HG03520 (cell line): ENCODE results near the gene MVD.

Experiments used
- ATAC-seq: cut with Tn5 transposase; IDR thresholded peaks from one replicate; pipeline ENCODE4 v1.9.1; 2021; ENCODE audit warnings: mild to moderate bottlenecking, moderate library complexity; ENCODE audit not compliant: unreplicated experiment

Gene MVD, protein sequence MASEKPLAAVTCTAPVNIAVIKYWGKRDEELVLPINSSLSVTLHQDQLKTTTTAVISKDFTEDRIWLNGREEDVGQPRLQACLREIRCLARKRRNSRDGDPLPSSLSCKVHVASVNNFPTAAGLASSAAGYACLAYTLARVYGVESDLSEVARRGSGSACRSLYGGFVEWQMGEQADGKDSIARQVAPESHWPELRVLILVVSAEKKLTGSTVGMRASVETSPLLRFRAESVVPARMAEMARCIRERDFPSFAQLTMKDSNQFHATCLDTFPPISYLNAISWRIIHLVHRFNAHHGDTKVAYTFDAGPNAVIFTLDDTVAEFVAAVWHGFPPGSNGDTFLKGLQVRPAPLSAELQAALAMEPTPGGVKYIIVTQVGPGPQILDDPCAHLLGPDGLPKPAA

DNA sequence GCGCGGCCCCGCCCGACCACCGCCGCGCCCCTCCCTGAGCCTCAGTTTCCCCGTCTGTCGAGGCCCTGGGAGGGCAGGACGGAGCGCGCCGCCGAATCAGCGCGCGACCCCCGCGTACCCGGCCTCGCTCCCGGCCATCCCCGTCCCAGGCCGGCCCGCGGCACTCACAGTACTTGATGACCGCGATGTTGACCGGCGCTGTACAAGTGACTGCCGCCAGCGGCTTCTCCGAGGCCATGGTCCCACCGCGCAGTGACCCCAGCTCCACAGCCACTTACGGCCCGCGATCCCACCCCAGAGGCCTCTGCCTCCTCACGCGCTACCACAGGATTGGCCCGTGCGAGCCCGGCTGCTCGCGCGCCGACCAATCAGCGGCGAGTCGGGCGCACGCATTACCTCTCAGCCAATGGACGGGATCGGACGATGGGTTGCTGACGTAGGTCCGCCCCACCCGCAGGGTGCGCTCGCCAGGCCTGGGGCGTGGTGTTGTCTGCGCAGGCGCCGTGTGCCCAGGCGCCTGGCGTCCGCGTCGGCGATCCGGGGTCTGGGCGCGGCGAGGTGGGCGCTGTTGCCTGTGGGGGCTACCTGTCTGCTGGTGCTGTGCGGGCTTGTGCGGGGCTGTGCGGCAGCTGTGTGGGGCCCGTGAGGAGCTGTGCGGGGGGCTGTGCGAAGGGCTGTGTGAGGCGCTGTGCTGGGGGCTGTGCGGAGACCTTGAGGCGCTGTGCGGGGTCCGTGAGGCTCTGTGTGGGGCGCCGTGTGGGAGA lies at the start of gene MVD:
Gene MVD (minus strand): TSS at position 249 of the 764 bp plus-strand sequence. CDS start 11 bp downstream, at position 238.
- peak; percentile 92 for ATAC-seq

DNA sequence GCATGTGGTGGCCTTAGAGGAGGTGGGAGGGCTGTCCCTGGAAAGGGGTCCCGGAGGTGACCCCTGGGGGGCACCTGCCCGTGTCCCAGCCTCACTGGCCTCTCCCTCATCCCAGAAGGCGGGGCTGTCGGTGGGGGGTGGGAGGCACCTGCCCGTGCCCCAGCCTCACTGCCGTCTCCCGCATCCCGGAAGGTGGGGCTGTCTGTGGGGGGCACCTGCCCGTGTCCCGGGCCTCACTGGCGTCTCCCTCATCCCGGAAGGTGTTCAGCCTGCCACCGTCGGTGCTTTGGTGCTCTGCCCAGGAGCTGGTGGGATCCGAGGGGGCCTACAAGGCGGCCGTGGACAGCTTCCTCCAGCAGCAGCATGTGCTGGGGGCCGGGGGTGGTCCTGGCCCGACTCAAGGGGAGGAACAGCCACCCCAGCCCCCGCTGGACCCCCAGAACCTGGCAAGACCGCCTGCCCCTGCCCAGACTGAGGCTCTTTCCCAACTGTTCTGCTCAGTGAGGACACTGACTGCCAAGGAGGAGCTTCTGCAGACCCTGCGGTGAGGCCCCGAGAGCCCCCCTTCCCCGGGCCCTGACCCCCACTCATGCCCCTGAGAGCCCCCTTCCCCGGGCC lies 49.6 kb upstream of the MVD start:
- no peak for ATAC-seq

DNA sequence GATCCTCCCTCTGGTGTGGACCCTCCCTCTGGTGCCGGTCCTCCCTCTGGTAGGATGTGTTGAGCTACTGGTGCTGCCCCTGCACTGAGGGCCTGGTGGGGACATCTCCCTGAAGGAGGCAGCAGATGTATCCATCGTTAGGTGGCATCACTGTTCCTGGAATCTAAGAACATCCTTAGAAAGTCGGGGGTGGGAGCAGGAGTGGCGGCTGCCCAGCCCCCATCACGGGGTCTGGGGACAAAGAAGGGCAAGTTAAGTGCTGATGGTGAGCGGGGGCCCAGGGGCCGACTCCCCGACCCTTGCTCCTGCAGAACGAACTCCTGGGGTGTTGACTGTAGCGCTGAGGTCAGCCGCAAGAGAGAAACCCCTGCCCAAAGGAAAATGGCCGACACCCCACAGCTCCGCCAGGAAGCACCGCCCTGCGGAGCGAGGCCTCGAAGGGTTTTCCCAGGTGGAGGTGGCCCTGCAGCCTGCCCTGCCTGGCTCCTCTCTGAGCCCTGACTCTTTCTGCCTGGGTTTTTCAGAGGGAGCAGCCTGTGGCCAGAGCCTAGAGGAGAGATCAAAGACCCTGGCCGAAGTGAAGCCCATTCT lies 49.0 kb upstream of the MVD start:
- ATAC-seq, result no peak

DNA sequence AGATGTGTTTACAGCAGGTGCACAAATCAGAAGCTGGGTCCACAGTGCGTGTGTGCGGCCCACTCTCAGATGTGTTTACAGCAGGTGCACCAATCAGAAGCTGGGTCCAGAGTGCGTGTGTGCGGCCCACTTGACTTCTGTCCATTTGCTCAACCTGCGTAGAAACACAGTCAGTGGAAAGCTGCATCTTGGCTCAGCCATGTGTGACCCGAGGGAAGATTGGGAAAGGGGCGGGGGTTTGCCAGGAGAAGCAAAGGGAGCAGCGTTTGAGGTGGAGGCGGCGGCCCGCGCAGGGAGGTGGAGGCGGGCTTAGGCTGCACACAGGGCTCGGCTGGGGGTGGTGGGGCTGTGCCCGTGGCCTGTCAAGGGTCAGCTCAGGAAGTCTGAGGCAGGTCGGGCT lies 47.7 kb upstream of the MVD start:
- no peak for ATAC-seq

DNA sequence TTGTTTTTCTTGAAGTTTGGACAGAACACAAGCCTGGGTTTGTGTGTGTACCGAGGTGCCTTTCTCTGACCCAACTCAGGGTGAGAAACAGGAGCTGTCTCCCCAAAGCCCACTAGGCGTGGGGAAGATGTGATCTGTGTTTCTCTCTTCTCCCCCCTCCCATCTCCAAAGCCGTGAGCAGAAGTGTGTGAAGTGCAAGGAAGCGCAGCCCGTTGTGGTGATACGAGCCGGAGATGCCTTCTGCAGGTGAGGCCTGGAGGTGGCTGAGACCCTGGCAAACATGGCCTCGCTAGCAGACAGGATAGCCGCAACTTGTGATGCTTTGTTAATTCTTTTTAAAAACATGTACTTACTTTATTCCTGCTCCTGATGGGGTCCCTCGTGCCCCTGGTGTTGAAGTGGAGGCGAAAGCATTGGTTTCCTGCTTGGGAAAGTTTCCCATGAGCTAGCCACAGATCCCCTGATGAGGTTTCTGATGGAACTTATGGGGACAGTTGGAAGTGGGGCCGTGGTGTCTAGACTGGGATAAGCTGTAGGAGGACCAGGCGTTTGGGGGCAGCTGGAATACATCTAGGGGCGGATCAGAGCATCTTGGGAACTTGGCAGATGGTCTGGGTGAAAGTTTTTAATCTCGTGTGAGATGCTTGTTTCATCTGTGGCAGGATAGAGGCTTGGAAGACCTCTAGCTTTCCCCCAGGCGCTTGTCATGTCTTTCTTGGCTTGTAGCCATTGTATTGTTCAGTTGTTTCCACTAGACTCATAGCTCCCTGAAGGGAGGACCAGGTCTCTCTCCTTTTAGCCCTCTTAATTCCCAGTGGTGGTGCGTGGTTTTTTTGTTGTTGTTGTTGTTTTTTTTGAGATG lies 44.3 kb upstream of the MVD start:
- ATAC-seq, result no peak

DNA sequence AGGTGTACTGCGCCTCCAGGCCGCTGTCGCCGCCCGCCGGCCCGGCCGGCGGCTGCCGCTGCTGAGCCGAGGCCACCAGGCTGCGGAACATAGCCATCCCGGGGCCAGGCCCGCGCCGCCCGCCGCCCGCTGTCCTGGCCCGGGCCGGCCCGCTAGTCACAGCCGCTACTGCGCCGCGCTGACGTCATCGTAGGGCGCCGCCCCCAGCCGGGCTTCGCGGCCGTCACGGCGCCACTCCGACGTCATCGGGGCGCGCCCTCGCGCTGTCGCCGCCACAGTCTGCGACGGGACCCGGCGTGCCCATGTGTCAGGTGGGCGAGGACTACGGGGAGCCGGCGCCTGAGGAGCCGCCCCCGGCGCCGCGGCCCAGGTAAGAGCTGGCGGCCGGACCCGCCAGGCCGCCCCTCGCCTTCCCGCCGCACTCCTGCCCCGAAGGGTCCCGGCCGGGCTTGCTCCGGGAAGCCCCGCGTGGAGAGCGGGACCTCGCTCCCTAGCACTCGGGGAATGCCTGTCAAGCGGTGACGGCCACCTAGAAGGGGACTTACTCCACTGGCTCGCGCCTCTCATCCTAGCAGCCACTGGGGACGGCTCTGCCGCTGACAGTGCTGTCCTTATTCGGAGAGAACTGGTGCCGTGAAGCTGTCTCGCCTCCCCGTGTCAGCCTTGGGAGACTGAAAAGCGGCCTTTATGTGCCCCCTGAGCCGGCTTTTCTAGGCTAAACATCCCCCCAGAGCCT lies 43.5 kb upstream of the MVD start, which contains the start of the genes CTU2 and RNF166:
Gene CTU2 (plus strand): TSS at position 275 of the 736 bp plus-strand sequence. CDS start 28 bp downstream, at position 303.
Gene RNF166 (minus strand): TSS at position 180 of the 736 bp plus-strand sequence. CDS start 83 bp downstream, at position 97.
- peak; percentile 57 for ATAC-seq

DNA sequence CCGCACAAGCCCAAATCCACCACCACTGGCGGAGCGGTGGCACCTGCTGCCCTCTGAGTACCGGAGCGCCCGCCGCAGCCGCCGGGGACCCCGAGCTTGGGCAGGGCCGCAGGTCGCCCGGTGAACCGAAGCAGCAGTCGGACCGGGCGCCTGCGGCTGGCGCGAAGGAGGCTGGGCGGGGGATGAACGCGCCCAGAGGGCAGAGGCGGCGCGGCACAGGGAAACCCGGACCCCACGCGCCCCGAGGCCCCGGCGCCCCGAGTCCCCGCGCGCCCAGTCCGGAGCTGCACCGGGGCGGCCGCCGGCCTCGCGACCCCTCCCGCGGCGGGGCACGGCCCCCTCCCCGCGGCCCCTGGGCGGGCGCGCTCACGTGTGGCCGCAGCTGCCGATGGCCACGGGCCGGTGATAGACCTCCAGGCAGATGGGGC lies 42.9 kb upstream of the MVD start:
- ATAC-seq, result no peak

DNA sequence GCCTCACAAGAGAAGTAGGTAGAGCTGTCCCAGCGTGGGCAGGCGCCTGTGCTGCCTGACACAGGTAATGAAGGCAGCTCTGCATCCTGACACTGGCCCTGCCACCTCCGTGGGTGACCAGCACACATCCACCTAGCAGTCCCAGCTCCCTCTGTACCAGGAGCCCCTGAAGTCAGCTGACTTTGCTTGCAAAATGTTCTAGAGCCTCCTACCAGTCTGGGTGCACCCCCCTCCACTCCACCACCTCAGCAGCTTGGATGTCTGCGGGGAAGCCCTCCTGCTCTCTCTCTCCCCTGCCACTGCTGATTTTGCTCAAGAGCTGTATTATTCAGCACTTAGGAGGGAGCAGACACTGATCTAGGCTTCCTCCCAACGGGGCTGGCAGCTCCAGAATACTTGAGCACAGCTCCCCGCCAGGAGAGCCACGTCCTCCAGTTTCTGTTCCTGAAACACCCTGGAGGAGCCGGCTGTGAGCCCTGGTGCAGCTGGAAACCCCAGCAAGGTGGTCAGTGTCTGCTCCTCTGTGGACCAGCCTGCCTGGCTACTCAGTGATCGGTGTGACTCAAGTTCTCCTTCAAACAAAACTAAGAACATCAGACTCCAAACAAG lies 42.3 kb upstream of the MVD start:
- no peak for ATAC-seq

DNA sequence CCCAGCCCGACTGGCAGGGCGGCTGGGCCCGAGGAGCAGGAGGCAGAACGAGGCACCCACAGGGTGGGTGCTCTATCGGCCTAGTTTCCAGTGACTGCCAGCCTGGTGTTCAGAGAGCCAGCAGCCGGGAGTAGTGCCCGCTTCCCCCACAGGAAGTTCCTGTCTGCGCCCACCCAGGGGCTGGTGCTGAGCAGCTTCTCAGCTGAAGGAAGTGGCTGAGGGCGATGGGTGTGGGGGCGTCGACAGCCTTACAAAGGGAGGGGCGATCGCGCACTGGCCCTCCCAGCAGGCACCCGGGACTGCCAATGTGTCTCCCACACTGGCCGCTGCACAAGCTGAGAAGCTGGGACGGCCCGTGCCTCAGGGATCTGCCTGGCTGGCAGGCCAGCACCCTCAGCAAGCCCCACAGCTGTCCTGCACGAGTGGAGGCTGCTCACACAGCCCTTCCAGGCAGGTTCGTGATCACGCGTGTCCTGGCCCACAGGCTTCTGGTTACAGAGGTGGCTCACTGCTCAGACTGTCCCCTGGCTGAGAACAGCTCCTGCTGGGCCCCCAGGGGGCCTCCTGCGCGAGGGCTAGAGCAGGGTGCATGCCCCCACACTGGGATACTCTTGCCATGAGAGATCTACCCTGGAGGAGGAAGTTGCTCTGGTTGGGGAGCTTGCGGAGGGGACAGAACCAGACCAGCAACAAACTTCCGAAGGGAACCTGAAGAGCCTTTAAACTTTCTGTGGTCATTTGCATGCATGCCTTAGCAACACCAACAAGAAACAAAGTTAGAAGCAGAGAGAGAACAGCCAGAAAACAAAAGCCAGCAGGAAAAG lies 40.8 kb upstream of the MVD start:
- ATAC-seq, result no peak

DNA sequence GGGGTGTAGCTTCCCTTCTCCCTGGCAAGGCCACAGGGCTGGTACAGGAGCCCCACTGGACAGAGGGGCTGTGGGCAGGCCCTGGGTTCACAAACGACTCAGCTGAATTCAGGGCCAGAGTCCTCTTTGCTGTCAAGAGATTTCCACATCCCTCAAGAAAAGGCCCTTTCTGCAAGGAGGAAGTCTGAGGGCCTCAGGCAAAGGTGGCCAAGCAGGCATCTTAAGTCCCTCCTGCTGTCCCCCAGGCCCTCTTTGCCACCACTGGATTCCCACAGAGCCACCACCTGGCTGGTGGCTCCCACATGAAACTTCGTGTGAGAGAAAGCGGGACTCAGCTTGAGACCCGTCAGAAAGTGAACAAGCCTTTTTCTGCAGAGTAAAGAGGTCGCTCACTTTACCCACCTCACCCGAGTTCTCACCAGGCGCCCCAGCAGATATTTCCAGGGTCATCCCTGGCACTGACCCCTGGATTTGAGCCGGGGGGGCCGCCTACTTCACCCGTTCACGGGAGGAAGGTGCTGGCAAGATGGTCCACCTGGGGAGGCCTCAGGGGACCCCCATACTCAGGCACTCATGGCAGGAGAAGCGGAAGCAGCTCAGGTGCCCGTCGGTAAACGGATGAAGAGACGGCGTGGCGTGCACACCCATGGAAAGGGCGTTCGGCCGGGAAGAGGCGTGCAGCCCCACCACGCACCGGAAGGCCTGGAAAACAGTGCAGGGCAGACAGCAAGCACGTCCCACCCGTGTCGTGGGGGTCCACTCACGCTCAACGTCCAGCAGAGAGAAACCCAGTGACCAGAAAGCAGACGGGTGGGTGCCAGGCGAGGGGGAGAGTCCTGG lies 39.7 kb upstream of the MVD start:
- no peak for ATAC-seq

DNA sequence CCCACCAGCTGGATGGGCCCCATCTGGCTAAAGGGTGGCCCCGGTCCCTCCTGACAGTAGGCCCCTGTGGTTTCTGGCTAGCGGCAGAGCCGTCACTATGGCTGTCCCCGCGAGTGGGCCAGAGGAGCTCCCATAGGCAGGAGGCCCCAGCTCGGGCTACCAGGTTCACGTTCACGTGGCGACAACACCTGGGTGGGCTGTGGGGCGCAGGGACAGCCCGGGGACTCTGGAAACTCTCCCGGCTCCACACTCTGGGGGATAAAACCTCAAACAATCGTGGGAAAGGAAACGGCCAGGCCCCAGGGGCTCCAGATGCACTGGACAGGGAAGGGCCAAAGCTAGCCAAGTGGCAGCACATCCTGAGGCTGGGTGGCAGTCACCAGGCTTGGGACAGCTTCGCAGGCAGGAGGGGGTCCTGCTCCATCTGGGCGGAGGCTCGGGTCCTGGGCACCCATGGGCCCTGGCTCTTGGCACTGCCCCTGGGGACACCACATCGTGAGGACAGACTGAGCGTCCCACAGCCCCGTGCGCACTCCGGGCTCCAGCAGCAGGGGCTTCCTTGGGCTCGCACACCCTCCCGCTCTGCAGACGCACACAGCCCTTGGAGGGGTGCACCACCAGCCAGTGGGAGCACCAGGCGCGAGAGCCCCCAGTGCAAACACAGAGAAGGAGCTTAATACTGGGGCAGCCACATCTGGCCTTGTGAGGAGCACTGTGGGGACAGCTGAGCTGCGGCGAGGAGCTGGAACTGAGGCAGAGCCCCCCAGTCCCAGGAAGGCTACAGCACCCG lies 38.9 kb upstream of the MVD start:
- no peak for ATAC-seq

DNA sequence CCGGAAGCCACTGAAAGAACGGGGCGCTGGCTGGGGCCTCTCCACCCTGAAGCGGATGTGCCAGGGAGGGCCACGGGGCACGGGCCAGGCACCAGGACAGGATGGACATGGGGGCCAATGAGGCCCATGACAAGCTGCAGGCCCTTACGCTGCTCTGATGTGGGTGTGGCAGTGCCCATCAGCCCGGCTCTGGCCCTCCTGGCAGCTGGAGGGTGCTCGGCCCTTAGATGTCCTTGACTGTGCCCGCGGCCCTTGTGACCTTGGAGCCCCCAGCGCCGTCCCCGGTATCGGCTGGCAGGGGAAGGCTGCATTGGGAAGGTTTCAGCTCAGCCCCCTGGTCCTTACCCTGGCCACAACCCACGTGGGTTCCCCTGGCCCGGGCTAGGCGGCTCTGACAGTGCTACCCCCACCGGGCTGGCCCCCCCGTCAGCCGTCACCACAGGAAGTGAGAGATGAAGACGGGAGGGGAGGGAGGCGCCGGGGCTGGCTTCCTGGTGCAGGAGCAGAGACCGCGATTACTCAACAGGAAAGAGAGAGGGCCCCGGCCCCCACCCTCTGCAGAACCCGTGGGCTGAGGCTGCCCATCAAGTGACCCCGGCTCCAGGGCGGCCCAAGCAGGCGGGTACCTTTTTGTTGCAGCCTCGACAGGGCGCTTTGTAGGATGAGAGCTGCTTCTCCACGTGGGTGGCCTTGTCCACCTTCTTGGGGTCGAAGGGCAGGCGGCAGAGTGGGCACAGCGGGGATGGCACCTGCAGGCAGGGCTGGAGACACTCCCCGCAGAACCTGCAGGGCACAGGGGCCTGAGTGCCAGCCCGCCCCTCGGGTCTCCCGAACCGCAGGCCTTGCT lies 38.0 kb upstream of the MVD start:
- peak; percentile 57 for ATAC-seq

DNA sequence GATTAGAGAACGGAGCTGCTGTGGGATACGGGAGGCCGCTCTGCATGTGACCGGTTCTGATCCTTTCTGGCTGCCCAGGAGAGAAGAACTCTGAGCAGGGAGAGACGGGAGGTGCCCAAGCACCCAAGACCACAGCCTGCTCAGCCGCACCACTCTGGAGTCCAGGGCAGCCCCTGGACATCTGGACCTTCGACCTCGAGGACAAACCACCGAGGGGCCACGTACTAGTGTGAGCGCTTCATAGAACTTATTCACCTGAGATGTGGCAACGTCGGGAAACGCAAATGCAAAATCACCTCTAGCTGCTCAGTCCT lies 37.4 kb upstream of the MVD start:
- ATAC-seq, result no peak

DNA sequence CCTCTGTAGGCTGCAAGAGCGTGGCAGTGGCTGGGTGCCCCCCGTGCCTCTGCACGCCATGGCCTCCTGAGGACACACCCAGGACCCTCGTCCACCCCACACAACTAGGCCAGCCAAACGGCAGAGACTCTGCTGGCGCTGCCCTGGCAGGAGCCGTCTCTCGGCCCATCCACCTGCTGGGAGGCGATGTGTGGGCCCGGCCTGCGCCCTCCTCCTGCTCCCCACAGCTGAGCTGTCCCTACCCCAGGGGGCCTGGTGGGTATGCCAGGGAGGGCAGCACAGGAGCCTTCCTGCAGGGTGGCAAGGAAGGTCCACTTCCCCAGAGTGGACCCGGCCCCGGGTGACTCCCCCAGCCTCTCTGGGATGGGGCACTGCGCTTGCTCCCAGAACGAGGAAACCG lies 36.3 kb upstream of the MVD start:
- ATAC-seq, result no peak

DNA sequence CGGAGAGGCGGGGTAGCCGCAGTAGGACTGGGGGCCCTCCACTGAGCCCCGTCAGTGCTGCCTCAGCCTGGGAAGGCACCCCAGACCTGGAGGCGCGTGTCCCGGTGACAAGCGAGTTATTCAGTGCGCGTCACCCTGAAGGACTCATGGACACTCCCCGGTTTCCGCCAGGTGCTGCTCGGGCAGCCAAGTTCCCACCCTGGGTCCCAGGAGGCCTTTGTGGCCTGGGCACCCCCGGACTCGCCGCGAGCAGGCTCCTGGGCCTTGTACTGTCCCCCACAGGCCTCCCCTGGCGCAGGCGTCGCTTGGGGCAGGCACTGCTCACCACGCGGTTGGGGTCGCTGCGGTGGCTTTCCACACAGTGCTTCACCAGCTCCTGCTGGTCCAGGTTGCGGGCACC lies 35.8 kb upstream of the MVD start:
- ATAC-seq, result no peak
